Measurements from ENCODE around the gene LRRC7.
A peak's percentile ranks its signal among the peaks of the same experiment; 100 is the strongest.
"Not testable (repeated sequence)": the region's sequence is repeated elsewhere in the genome, so short reads cannot be mapped to it uniquely, and the experiment has no call there.

Gene LRRC7

GRCh38 chr1:69911301-69911801 lies 343.6 kb downstream of the LRRC7 start:
- no peak for DNase-seq

- DNase-seq, result no peak
Observed at GRCh38 chr1:69913977-69914376, 346.3 kb downstream of the LRRC7 start.

- no peak for DNase-seq
Observed at GRCh38 chr1:69914976-69915765, 347.4 kb downstream of the LRRC7 start.

- DNase-seq, result no peak
Observed at GRCh38 chr1:69919129-69919921, 351.6 kb downstream of the LRRC7 start.

- DNase-seq, result no peak
Observed at GRCh38 chr1:69919922-69920273, 352.2 kb downstream of the LRRC7 start.

GRCh38 chr1:69920426-69920825 lies 352.7 kb downstream of the LRRC7 start:
- DNase-seq, result no peak

GRCh38 chr1:69921486-69921885 lies 353.8 kb downstream of the LRRC7 start:
- DNase-seq, result no peak

GRCh38 chr1:69928234-69928633 lies 360.5 kb downstream of the LRRC7 start:
- not testable (repeated sequence) for DNase-seq

GRCh38 chr1:69929308-69930057 lies 361.8 kb downstream of the LRRC7 start:
- DNase-seq, result no peak

GRCh38 chr1:69930396-69930795 lies 362.7 kb downstream of the LRRC7 start:
- DNase-seq, result no peak

GRCh38 chr1:69932760-69933159 lies 365.0 kb downstream of the LRRC7 start:
- DNase-seq, result no peak

GRCh38 chr1:69940231-69940630 lies 372.5 kb downstream of the LRRC7 start:
- DNase-seq, result no peak

GRCh38 chr1:69940816-69941215 lies 373.1 kb downstream of the LRRC7 start:
- no peak for DNase-seq

- no peak for DNase-seq
Observed at GRCh38 chr1:69943030-69943429, 375.3 kb downstream of the LRRC7 start.

- DNase-seq, result no peak
Observed at GRCh38 chr1:69946935-69947334, 379.2 kb downstream of the LRRC7 start.

GRCh38 chr1:69947837-69948236 lies 380.1 kb downstream of the LRRC7 start:
- DNase-seq, result no peak

GRCh38 chr1:69952676-69953075 lies 385.0 kb downstream of the LRRC7 start:
- no peak for DNase-seq

- not testable (repeated sequence) for DNase-seq
Observed at GRCh38 chr1:69962452-69962851, 394.7 kb downstream of the LRRC7 start.

- DNase-seq, result no peak
Observed at GRCh38 chr1:69967245-69967766, 399.6 kb downstream of the LRRC7 start.

- no peak for DNase-seq
Observed at GRCh38 chr1:69976896-69977295, 409.2 kb downstream of the LRRC7 start.

- DNase-seq, result peak; percentile 6 to 18
Observed at GRCh38 chr1:69982992-69983391, 415.3 kb downstream of the LRRC7 start.

- DNase-seq, result no peak
Observed at GRCh38 chr1:69985376-69985775, 417.7 kb downstream of the LRRC7 start.

- DNase-seq, result no peak
Observed at GRCh38 chr1:69985901-69986439, 418.2 kb downstream of the LRRC7 start.

All from SW 1271 (cell line).